Fibroblast of mammary gland (primary cell): ENCODE measurements around the gene ABAT.

Experiments used
- DNase-seq: peaks from one replicate; pipeline ENCODE4 v3.0.0-alpha.2; 2010; ENCODE audit warnings: low read depth
- H3K4me3 ChIP-seq: 2 replicates; pipeline ENCODE4 v1.5.1; 2011; ENCODE audit warnings: low read depth, mild to moderate bottlenecking, low read length, moderate library complexity; ENCODE audit not compliant: control insufficient read depth
- TF ChIP-seq, protein P1 (sequence below): conservative IDR thresholded peaks from 2 replicates; pipeline ENCODE4 v1.5.1; 2011; ENCODE audit warnings: low read depth, low read length, inconsistent platforms; ENCODE audit not compliant: control insufficient read depth, insufficient read depth

The ABAT gene

DNA sequence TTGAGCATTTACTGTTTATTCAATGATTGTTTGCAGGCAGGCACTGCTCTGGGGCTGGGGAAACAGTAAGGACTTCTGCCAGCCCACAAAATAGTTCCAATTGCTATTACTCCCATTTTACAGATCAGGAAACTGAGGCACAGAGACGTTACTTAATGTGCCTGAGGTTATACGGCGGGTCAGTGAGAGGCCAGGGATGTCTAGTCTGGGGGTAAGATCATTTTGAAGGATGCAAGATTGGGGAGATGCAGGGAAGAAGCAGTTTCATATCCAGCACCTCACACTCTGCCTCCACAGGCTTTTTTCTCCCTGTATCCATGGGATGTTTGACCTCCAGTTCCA, 46.5 kb downstream of the ABAT start:
- no peak for DNase-seq
- TF ChIP-seq, protein P1, sequence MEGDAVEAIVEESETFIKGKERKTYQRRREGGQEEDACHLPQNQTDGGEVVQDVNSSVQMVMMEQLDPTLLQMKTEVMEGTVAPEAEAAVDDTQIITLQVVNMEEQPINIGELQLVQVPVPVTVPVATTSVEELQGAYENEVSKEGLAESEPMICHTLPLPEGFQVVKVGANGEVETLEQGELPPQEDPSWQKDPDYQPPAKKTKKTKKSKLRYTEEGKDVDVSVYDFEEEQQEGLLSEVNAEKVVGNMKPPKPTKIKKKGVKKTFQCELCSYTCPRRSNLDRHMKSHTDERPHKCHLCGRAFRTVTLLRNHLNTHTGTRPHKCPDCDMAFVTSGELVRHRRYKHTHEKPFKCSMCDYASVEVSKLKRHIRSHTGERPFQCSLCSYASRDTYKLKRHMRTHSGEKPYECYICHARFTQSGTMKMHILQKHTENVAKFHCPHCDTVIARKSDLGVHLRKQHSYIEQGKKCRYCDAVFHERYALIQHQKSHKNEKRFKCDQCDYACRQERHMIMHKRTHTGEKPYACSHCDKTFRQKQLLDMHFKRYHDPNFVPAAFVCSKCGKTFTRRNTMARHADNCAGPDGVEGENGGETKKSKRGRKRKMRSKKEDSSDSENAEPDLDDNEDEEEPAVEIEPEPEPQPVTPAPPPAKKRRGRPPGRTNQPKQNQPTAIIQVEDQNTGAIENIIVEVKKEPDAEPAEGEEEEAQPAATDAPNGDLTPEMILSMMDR: no peak
- H3K4me3 ChIP-seq: no peak overlapping the region

DNA sequence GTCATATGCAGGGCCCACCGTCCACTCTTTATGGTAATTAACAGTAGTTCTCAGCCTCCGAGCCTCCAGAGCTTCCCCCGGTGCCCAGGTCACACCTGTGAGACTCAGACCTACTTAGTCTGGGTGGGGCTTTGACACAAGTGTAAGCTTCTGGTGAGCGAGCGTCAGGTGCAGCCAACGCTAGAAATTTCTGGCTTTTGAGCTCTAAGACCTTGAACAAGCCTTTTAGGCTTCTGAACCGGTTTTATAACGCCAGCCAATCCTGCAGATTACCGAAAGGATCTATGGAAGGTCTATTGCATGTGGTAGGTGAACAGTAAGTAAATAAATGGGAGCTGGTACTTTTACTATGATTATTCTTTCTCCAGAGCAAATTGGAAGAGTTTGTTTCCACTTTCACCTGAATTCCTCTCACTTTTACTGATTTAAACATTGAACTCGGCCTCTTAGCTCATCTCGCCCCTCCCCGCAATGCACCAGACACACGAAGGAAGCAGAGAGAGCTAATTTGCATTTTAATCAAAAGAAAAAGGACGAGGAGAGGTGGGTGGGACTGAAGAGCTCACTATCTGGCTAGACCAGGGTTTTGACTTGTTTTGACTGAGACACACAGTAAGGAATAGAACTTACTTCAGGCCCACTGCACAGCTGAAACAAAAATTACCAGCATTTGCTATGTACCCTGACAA, 47.1 kb downstream of the ABAT start:
- DNase-seq: no peak
- H3K4me3 ChIP-seq: no peak overlapping the region
- TF ChIP-seq, protein P1: no peak

- DNase-seq: no peak
- H3K4me3 ChIP-seq: no peak overlapping the region
- TF ChIP-seq, protein P1: no peak
Measured at GRCh38 chr16:8722025-8722348, 47.6 kb downstream of the ABAT start.

- TF ChIP-seq, protein P1: no peak
- no peak overlapping the region for H3K4me3 ChIP-seq
Measured at GRCh38 chr16:8725513-8726178, 51.2 kb downstream of the ABAT start.

GRCh38 chr16:8727131-8727806, 52.9 kb downstream of the ABAT start:
- TF ChIP-seq, protein P1: no peak
- no peak for DNase-seq
- no peak overlapping the region for H3K4me3 ChIP-seq

More at GRCh38 chr16:8725513-8726178, 51.2 kb downstream of the ABAT start:
- DNase-seq: no peak

GRCh38 chr16:8727857-8728618, 53.6 kb downstream of the ABAT start:
- TF ChIP-seq, protein P1: no peak
- no peak for DNase-seq
- no peak overlapping the region for H3K4me3 ChIP-seq
